ENCODE data around the gene TGOLN2.
"Not testable (repeated sequence)": the region's sequence is repeated elsewhere in the genome, so short reads cannot be mapped to it uniquely, and the experiment has no call there.

TGOLN2 gene

GRCh38 chr2:85330839-85331636 is 3.2 kb upstream of the TGOLN2 start:
- FAIRE-seq (no peak), DNase-seq (ENCODE audit: insufficient read length, low spot score) (no peak)
- TF ChIP-seq CTCF (IDR thresholded peaks at IDR 0.05; ENCODE audit: insufficient read depth, missing control alignments), result no peak

DNA sequence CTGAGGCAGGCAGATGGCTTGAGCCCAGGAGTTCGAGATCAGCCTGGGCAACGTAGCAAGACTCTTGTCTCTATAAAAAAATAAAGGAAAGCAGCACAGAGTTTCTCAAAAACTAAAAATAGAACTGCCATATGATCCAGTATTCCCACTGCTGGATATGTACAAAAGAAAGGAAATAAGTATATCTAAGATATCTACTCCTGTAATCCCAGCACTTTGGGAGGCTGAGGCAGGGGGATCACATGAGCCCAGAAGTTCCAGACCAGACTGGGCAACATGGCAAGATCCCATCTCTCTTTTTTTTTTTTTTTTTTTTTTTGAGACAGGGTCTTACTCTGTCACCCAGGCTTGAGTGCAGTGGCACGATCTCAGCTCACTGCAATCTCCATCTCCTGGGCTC is 1.9 kb upstream of the TGOLN2 start:
- DNase-seq (ENCODE audit: insufficient read length, low spot score); FAIRE-seq: not testable (repeated sequence)

DNA sequence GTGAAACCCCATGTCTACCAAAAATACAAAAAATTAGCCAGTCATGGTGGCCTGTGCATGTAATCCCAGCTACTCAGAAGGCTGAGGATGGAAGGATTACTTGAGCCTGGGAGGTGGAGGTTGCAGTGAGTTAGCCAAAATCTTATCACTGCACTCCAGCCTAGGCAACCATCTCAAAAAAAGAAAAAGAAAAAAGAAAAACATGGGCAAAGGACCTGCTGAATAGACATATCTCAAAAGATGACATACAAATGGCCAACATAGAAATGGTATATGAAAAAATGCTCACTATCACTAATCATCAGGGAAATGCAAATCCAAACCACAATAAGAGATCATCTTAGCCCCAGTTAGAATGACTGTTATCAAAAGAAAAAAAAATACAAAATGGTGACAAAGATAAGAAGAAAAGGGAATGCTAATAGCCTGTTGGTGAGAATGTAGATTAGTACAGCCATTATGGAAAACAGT is 1.4 kb upstream of the TGOLN2 start:
- DNase-seq (ENCODE audit: insufficient read length, low spot score) (no peak), FAIRE-seq (no peak)
- TF ChIP-seq CTCF (IDR thresholded peaks at IDR 0.05; ENCODE audit: insufficient read depth, missing control alignments), result no peak

- DNase-seq (ENCODE audit: insufficient read length, low spot score) (no peak), FAIRE-seq (no peak)
- TF ChIP-seq CTCF (IDR thresholded peaks at IDR 0.05; ENCODE audit: insufficient read depth, missing control alignments), result no peak
These were observed 498 bp downstream of the TGOLN2 start for GRCh38 chr2:85327160-85327821.

GRCh38 chr2:85326406-85327159 is 1.2 kb downstream of the TGOLN2 start:
- DNase-seq (ENCODE audit: insufficient read length, low spot score) (no peak), FAIRE-seq (no peak)
- TF ChIP-seq CTCF (IDR thresholded peaks at IDR 0.05; ENCODE audit: insufficient read depth, missing control alignments), result no peak

DNA sequence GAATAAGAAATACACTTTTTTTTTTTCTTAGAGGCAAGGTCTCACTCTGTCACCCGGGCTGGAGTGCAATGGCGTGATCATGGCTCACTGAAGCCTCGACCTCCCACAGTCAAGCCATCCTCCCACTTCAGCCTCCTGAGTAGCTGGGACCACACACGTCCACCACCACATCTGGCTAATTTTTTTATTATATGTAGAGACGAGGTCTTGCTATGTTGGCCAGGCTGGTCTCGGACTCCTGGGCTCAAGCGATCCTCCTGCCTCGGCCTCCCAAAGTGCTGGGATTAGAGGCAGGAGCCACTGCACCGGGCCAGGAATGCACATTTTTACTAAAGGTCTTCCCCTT is 2.4 kb downstream of the TGOLN2 start:
- DNase-seq (ENCODE audit: insufficient read length, low spot score), result no peak
- FAIRE-seq, result no peak
- no peak for TF ChIP-seq CTCF (IDR thresholded peaks at IDR 0.05; ENCODE audit: insufficient read depth, missing control alignments)

DNA sequence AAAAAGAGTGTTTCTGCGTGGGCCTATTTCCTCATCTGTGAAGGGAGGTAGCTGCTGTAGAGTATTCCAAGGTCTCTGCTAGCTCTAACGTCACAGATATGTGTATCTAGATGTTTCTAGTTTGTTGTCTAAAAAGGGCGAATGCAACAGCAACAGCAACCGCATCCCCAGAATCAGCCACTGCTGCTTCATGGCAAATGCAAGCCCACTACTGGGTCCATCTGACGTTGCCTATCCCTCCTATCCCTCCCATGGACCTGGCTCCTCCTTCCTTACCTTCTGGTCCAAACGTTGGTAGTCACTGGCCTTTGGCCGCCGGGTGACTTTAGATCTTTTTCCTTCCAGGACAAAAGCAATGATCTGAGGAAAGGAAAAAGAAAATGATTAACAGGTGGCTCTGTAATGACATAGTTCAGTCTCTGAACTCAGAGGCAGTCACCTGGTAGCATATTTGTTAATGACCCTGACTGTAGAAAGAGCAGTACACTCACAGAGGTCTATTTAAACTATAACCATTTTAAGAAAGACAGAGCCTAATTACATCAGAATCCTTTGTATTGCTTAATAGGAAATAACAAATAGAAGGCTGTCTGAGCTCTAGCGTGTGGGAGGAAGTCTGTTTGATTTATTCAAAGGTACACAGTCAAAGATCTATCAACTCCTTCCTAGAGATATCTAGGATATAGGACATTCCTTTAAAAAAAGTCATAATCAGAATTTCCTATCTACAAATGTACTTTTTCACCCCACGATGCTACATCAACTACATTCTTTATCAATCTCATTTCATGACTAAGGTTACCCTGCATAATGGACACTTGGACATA is 2.9 kb downstream of the TGOLN2 start:
- FAIRE-seq, result no peak
- DNase-seq (ENCODE audit: insufficient read length, low spot score), result no peak
- TF ChIP-seq CTCF (IDR thresholded peaks at IDR 0.05; ENCODE audit: insufficient read depth, missing control alignments), result no peak

- not testable (repeated sequence) for DNase-seq (ENCODE audit: insufficient read length, low spot score); FAIRE-seq
These were observed 3.8 kb downstream of the TGOLN2 start for GRCh38 chr2:85323988-85324367.

Data from D721Med (cell line).